GM18519 (cell line): ENCODE measurements around the gene B3GNT7.

ENCODE experiments used
- ATAC-seq: cut with Tn5 transposase; IDR thresholded peaks from one replicate; pipeline ENCODE4 v1.9.1; 2021; ENCODE audit warnings: mild to moderate bottlenecking, moderate library complexity; ENCODE audit not compliant: unreplicated experiment, low FRiP score

The B3GNT7 gene

DNA sequence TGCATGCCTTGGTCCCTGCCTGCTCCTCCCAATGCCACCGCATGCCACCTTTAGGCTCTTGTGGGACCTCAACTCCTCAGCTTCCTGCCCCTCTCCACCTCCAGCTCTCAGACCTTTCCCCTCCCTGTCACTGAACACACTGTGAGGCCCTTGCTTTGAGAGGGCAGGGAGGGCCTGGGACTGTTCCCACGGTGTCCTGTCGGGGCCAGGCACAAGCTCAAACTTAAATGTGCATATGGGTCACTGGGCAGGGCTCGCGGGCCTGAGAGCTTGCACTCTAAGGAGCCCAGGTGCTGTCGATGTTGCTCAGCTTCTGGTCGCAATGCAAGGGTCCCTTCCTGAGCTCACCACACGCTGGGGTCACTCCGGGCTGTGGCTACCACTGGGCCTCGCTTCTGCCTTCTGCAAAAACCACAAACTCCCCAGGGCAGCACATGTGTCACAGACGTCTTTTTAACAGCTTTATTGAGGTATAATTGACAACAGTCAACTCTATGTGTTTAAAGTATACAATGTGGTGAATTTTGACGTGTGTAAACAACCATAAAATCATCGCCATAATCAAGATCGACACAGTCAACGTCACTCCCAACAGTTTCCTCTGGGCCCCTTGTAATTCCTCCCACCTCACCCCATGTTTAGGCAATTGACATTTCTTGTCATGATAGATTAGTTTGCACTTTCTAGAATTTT is 11.9 kb upstream of the B3GNT7 start:
- ATAC-seq, result no peak

- no peak for ATAC-seq
Observed at GRCh38 chr2:231384109-231384435, 11.4 kb upstream of the B3GNT7 start.

DNA sequence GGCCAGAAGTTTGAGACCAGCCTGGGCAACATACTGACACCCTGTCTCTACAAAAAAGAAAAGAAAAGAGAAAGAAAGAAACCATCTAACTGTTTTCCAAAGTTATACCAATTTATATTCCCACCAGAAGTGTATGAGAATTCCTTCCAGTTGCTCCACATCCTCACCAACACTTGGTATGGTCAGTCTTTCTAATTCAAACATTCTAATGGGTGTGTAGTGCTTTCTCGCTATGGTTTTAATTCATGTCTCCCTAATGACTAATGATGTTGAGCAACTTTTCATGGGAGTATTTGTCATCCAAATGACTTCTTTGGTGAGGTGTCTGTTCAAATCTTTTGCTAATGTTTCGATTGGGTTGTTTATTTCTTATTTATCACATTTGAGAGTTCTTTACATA is 10.5 kb upstream of the B3GNT7 start:
- ATAC-seq, result no peak

DNA sequence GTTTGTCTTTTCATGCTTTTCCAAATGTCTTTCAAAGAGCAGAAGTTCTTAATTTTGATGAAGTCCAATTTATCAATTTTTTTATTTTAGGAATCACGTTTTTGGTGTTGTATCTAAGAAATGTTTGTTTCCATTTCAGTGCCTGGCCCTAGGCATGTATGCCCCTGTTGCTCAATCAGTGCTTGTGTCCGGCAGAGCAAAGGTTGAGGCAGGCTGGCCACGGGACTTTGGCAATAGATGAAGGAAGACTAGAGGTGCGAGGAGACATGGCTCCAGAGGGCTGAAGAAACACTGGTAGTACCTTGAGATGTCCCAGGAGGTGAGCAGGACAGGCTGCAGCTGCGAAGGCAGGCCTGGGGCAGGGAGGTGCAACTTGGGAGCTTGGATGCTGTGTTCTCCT is 10.1 kb upstream of the B3GNT7 start:
- no peak for ATAC-seq

GRCh38 chr2:231386446-231386845 is 9.1 kb upstream of the B3GNT7 start:
- no peak for ATAC-seq

DNA sequence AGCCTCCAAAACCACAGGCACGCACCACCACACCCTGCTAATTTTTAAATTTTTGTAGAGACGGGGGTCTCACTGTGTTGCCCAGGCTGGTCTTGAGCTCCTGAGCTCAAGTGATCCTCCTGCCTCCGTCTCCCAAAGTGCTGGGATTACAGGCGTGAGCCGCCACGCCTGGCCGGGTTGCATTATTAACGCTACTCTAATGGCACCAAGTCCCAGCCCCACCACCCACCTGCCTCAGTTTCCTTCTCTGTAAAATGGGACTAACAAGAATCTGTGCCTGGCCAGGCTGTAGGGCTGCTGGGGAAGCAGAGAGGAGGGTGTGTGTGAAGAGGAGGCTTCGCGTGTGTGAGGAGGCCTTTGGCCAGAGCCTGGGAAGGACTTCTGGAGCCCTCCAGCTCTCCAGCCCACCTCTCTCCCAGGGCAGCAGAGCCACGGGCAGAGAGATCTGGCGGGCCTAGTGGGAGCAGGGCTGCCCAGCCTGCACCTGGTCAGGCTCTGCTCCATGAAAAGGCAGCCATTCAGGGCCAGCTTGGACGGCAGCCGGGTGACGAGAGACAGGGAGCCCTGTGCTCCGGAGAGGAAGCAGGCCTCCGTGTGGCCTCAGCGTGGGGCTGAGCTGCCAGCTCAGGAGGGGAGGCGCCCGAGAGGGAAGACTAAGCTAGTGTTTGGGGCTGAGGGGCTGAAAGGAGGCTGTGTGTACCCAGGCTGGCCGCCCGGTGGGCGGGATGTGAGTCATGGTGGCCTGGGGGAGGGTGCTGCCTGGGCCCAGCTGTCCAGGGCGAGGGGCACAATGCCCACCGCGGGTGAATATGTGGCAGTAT is 7.4 kb upstream of the B3GNT7 start:
- no peak for ATAC-seq

DNA sequence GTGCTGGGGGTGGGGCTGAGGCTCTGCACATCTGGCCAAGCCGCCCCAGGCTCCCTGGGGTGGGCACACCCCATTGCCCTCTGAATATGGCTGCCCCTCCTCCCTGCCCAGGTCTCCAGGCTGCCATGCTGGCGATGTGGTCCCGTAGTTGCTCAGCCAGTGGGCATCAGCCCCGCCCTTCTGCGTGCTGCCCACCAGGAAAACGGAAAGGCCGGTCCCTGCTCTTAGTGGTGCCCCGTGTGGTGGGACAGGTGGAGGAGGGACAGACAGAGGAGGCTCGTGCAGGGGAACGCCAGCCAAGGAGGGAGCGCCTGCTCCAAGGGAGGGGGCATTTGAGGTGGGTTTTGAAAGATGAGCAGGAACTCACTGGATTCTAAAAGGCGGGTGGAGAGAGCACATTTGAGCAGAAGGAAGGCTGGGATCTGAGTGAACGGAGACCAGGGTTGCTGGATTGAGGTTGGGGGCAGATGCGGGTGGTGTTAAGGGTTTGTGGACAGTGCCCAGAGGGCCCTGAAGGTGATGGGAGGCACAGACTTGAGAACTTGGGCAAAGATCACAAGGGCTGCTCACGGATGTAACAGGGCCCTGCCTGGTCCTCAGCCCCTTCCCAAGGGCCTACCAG is 6.7 kb upstream of the B3GNT7 start:
- ATAC-seq, result no peak

- no peak for ATAC-seq
Observed at GRCh38 chr2:231390667-231391066, 4.8 kb upstream of the B3GNT7 start.

DNA sequence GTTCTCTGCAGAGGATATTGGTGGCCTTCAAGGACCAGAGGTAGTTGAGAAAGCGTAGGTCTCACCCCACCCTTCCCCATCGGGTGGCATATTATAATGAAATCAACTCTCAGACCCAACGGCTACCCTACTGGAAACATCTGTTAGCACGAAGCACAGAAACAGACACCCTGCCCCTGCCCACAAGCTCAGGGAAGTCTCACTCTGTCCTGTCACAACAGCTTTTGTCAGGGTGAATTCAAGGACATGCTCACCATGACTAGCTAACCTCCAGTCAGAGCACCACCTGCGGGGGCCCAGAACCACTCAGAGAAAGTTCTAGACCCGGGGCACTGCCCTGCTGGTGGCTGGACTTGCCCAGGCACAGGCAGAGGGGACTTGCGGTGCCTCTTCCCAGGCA is 3.5 kb upstream of the B3GNT7 start:
- no peak for ATAC-seq

GRCh38 chr2:231392431-231393148 is 2.9 kb upstream of the B3GNT7 start:
- ATAC-seq, result no peak

DNA sequence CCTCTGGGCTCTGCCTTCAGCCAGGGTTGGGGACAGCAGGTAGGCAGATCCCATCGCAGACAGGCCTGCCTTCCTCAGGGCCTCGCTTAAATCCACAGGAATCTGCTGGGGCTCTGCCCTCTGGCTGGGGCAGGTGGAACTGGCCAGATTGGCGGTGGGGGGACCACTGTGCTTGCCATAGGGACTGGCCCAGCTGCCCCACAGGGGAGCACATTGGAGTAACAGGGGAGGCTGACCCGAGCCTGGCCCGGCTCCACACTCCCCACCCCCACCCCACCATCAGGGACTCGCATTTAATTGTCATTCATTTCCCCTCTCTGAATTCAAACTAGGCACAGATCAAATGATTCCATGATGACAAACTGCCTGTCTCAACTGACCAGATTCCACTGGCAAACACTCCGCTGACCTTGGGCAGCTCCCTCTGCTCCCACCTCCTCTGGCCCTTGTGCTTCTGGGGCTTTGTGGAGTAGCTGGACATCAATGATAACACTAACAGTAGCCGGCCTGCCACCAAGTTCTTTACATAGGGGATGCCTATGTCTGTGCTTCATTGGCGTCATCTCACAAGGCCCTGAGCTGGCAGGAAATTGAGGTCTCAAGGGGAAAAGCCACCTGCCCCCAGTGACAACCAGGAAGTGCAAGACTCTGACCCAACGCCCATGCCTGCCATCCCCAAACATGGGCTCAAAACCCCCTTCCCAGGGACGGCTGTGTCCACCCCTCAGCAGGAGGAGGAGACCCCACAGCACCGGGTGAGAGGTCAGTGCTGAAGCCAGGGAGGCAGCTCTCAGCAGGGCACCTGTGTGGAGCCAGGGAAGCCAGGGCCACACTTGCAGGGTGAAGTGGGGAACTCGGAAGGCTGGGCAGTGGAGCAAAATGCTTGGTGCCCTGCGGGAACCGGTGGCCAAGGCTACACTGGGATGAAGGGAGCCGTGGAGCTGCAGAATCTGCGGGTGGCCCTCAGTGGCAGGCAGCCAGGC is 2.1 kb upstream of the B3GNT7 start:
- no peak for ATAC-seq

DNA sequence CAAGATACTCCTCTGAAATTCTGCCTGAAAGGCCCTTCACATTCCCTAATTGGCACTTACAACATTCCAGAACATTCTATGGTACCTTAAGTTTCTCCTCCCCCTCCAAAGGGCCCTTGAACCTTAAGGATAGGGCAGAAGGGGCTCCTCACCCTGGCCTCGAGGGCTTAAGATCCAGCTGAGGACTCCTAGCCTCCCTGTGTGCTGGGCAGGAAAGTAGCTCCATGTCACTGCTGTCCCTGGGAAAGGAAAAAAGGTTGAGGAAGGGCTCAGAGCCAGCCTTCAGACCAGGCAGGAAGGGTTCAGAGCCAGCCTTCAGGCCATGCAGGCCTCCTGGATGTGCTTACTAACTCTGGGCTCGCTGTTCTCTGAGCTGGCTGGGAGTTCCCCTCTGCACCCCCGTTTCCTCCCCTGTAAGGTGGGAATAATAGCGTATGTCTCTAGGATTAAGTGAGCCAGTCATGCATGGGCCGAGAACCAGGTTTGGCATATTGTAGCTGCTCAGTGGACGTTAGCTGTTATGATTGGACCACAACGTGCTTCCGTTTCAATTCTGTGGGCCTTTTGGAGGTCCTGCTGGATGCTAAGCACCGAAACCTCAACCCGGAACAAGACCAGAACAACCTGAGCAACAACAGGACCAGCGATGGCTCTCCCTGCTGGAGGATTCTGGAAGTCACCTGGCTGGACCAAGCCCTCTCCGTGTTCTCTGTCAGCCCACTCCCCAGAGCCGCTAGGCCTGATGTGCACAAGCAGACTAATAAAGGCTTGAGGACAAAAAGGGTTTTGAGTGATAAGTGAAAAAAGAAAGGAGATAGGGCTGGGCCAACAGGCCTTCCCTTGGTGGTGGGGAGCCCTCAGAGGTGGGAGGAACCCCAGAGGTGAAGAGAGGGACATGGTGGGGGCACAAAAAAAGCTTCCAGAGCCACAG is 1.0 kb upstream of the B3GNT7 start:
- ATAC-seq, result peak; percentile 36

- ATAC-seq, result no peak
Observed at GRCh38 chr2:231396058-231396821, 730 bp downstream of the B3GNT7 start.

DNA sequence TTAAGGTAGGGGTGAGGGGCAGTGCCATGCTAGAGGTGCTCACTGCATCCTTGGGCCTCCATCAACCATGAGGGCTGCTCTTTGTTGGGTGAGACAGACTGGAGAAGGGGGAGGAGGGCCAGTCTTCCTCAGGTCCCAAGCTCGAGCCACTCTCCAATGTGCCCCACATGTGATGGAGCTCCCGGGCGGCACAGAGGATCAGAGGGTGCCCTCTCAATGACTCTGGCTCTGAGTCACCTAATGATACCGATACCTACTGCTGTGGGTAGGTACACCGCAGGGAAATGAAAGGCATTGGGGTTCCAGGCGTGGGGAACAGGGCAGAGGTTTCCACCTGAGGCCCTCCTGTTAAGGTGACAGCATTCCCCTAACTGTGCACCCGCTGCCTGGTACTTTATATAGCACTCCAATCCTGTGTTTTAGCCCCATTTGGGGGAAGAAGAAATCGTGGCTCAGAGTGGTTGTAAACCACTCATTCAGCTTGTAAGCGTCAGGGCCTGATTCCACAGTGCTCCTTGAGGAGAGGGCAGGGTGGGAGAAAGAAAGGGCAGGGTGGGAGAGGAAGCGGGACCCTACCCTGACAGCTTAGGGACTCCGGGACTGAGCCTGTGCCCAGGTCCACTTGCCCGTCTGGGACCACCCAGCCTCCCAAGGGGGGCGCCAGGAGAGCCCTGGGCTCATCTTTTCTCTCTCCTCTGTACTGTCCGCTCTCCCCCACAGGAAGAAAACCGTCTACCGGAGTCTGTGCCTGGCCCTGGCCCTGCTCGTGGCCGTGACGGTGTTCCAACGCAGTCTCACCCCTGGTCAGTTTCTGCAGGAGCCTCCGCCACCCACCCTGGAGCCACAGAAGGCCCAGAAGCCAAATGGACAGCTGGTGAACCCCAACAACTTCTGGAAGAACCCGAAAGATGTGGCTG is 1.8 kb downstream of the B3GNT7 start:
- ATAC-seq, result no peak

DNA sequence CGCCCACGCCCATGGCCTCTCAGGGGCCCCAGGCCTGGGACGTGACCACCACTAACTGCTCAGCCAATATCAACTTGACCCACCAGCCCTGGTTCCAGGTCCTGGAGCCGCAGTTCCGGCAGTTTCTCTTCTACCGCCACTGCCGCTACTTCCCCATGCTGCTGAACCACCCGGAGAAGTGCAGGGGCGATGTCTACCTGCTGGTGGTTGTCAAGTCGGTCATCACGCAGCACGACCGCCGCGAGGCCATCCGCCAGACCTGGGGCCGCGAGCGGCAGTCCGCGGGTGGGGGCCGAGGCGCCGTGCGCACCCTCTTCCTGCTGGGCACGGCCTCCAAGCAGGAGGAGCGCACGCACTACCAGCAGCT is 2.4 kb downstream of the B3GNT7 start:
- no peak for ATAC-seq

DNA sequence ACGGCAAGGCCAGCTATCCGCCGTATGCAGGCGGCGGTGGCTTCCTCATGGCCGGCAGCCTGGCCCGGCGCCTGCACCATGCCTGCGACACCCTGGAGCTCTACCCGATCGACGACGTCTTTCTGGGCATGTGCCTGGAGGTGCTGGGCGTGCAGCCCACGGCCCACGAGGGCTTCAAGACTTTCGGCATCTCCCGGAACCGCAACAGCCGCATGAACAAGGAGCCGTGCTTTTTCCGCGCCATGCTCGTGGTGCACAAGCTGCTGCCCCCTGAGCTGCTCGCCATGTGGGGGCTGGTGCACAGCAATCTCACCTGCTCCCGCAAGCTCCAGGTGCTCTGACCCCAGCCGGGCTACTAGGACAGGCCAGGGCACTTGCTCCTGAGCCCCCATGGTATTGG is 3.1 kb downstream of the B3GNT7 start:
- no peak for ATAC-seq
